Hematopoietic multipotent progenitor cell (in vitro differentiated cells): ENCODE results near the gene TMPRSS2. TPM values are rescaled to one million over a fixed set of nuclear protein-coding genes. Genes with fewer than 3 reads are reported as not detected.

Experiments used
- DNase-seq, 3 donors: peaks; one replicate each; pipeline ENCODE4 v3.0.0-alpha.2; 2011 to 2015; ENCODE audit warnings: low read depth in 2 of 3, low spot score in 2 of 3
- total RNA-seq: library from RNA; depleted of rRNA; stranded (reverse); fragments of >200 nt; gene quantifications from one replicate; pipeline ENCODE4 v1.2.3, GENCODE V29; 2012

TMPRSS2 gene
- total RNA-seq, 1 donor: not detected

GRCh38 chr21:41453761-41454160, 54.2 kb downstream of the TMPRSS2 start:
- no peak for DNase-seq

DNA sequence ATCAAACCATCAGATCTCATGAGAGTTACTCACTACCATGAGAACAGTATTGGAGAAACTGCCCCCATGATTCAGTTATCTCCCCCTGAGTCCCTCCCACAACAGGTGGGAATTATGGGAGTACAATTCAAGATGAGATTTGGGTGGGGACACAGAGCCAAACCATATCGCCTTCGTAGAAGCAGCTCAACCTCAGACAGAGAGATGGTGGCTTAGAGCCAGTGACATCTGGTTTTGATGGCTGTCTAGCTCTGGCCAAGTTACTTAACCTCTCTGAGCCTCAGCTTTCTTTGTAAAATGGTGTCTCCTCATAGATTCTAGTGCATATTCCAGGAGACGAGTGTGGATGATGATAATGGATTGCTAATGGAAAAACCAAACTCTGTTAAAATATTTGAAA, 54.8 kb downstream of the TMPRSS2 start:
- DNase-seq: no peak

DNA sequence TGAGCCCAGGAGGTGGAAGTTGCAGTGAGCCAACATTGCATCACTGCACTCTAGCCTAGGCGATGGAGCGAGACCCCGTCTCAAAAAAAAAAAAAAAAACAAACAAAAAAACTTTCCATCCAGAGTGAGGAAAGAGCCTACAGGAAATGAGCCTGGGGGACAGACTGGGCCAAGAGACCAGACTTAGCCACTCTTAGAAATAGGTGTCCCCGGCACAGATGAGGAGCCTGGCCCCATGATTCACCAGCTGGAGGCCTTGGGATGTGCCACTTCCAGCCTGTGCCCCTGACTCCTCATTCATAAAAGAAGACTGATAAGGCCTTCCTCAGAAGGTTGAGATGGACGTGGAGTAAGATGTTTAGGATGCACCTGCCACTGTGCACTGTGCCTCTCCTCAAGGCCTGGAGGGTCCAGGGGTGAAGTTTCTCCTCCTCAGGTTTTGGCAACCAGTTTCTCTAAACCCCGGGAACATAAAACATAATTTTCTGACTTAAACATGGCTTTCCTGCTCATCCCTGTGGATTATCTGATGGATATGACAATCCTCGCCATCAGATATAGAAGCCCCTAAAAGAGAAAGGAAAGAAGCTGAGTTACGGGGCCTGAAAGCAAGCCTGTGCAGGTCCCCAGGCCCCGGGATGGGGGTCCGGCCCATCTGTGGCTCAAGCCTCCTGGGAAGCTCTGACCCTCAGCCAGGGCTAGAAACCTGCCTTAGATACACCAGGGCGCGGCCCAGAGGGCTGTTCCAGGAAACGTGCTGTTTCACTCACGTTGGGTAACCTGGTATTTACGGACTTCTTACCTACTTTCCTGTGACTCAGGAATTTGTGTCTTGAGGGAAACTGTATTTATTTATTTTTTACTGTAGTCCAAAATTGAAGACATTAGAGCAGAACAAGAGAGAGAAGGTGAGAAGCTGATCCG, 55.9 kb downstream of the TMPRSS2 start:
- DNase-seq: no peak

- DNase-seq: no peak
Observed at GRCh38 chr21:41449613-41450012, 58.3 kb downstream of the TMPRSS2 start.

DNA sequence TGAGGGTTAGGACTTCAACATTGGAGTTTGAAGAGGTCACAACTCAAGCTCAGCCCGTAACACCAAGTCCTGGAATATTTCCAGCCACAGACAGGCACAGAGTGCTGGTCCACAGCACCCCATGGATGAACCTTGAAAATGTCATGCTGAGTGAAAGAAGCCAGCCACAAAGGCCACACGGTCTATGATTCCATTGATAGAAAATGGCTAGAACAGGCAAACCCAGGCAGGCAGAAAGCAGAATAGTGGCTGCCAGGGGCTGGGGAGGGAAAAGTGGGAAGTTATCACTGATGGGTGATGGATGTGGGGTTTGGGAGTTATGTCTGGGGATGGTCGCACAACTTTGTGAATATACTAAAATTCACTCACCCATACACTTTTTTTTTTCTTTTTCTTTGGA, 60.6 kb downstream of the TMPRSS2 start:
- DNase-seq: no peak

GRCh38 chr21:41446586-41446985, 61.4 kb downstream of the TMPRSS2 start:
- DNase-seq: no peak

DNA sequence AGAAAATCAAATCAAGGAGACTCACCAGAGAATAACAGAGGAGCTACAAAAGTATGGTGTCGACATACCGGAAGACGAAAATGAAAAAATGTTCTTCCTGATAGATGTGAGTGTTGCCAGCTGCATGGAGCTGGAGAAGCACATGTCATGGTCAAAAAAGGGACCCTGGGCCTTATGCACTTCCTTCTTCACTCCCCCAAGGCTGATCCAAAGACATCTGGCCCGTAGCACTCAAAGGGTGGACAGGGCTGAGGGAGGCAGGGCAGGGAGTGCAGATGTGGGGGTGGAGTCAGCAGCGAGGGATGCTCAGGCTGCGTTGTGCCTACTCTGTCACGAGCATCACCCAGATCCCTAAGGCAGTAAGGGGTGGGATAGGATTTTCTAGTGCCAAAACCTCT, 62.5 kb downstream of the TMPRSS2 start:
- no peak for DNase-seq

DNA sequence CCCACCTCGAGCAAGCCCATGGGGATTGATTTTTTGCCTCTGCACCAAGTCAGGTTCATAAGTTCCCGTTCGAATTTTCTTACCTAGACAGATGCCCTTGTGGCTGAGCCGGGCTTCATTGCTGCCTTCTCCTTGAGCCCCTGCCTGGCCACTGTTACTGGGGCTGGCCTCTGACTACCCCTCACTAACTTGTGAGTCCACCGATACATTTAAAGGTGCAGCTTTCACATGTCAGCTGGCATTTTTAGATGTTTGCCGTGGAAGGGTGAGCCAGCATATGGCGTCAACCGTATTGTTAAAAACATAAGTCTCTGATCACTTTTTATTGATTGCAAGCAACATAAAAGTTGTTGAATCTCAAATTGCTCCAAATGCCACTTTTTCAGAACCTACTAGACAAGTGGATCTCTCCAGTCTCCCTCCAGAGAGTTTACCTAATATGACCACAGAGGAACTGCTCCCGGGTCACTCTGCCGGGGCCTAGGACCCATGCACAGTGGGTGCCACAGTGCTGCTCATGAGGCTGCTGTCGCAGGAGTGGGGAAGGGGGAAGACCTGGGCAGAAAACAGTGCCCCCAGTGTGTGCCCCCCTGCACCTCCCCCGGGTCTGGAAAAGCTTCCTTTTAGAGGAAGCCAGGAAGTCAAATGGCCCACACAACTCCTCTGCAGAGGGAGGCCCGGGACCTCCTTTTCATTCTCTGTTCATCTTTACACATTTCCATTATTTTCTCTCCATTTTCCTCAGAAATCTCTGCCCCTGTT, 63.1 kb downstream of the TMPRSS2 start:
- no peak for DNase-seq

- DNase-seq: no peak
Observed at GRCh38 chr21:41443562-41443961, 64.4 kb downstream of the TMPRSS2 start.

GRCh38 chr21:41442481-41443186, 65.3 kb downstream of the TMPRSS2 start:
- DNase-seq: no peak

DNA sequence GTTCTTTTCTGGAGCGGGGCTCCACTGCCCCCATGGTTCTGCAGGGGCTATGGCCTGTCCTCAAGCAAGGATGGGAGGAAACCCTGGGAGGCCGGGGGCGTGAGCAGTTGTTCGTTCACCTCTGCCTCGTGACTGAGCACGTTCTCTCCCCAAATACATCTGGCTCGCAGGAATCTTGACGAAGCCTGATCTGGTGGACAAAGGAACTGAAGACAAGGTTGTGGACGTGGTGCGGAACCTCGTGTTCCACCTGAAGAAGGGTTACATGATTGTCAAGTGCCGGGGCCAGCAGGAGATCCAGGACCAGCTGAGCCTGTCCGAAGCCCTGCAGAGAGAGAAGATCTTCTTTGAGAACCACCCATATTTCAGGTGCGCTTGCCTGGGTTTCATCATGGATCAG, 66.4 kb downstream of the TMPRSS2 start:
- DNase-seq: no peak

- no peak for DNase-seq
Observed at GRCh38 chr21:41439248-41439647, 68.7 kb downstream of the TMPRSS2 start.

DNA sequence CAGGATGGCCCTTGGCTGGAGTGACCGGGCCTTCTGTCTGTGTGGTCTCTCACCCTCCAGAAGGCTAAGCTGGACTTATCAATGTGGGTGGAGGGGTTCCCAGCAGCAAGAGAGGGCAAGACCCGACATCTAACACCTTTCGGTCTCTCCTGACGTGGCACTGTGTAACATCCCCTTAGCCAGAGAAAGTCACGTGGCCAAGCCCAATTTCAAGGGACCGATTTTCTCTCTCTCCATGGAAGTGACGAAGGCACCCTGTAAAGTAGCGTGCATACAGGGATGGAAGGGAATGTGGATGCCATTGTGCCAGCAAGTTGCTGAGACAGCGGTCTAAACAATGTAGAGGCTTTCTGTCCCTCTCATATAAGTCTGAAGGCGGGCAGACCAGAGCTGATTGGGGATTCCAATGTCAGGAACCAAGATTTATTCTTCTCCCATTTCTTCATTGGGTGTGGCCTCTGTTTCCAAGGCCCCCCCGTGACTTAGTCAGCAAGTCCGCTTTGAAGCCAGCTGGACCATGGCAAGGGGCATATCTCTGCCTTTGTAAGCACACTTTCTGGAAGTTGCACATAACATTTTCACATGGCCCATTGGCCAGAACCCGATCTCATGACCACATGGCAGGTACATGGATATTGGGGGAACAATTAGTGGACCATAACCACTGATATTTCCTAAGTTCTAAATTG, 69.4 kb downstream of the TMPRSS2 start:
- no peak for DNase-seq

DNA sequence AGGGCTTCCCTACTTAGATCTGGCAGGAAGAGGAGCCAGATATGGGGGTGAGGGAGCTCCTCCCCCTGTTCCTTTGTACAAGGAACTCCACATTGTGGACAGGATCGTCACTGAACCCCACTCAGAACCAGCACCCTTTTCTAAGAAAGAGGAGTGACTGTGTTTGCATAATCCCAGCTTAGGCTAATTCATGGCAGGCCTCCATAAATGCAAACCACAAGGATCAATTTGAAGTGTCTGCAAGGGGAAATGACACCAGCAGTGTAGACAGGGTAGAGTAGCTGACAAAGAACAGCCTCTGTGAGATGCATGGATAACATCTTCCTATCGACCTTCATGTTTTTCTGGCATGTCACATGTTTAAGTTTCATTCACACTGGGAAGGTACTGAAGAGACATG, 70.2 kb downstream of the TMPRSS2 start:
- DNase-seq: no peak

GRCh38 chr21:41435706-41436105, 72.3 kb downstream of the TMPRSS2 start:
- no peak for DNase-seq

GRCh38 chr21:41433566-41433965, 74.4 kb downstream of the TMPRSS2 start:
- DNase-seq: no peak

GRCh38 chr21:41432562-41433460, 75.1 kb downstream of the TMPRSS2 start:
- no peak for DNase-seq

DNA sequence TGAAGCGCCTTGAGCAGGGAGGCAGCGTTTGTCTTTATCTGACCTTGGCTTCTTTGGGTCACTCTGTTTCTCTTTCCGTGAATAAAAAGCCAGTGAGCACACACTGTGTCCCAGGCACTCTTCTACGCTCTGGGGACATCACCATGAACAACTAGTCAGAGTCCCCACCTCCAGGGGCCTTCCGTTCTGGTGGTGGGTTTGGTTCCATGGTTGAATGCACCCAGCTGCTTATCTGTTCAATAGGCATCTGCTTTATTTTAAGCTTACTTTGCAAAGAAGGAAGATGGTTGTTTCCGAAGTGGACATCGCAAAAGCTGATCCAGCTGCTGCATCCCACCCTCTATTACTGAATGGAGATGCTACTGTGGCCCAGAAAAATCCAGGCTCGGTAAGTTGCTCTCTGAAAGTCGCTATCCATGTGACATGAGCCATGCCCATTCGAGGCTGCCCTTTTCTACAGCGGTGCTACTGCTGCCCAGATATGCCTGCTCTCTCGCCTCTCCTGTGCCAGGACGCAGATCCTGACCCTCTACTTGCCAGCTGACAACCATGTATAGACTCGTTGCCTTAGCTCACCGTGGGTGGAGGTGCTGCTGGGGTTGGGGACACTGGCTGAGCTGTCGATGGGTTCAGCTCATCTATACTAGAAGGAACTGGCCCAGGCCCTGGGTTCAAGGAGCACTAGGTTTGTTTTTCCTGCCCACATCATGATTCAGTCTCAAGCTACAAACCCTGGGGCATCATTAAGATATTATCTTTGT, 76.0 kb downstream of the TMPRSS2 start:
- no peak for DNase-seq

GRCh38 chr21:41429925-41430491, 78.0 kb downstream of the TMPRSS2 start:
- no peak for DNase-seq
